NB4 (cell line): ENCODE results near the gene DAAM2.

Experiments
- DNase-seq: peaks from one replicate; pipeline ENCODE4 v3.0.0; 2010; ENCODE audit warnings: low read depth
- H3K4me3 ChIP-seq: one replicate; pipeline ENCODE4 v1.5.1; 2011; ENCODE audit warnings: mild to moderate bottlenecking, low read depth, low read length, moderate library complexity
- MYC ChIP-seq: IDR thresholded peaks from 2 replicates; pipeline ENCODE4 v1.6.1; 2011; ENCODE audit warnings: low read depth, low read length
- POLR2A ChIP-seq: IDR thresholded peaks from 2 replicates; pipeline ENCODE4 v1.6.1; 2011; ENCODE audit warnings: mild to moderate bottlenecking; ENCODE audit not compliant: insufficient read length; ENCODE audit errors: extremely low read depth
- TF ChIP-seq, protein P1 (sequence below): IDR thresholded peaks from one replicate; pipeline ENCODE4 v1.5.1; 2012; ENCODE audit warnings: low read depth, low read length
- TF ChIP-seq, protein P2 (sequence below): IDR thresholded peaks from 2 replicates; pipeline ENCODE4 v1.6.1; 2011; ENCODE audit warnings: low read depth, low read length

DAAM2 gene

DNA sequence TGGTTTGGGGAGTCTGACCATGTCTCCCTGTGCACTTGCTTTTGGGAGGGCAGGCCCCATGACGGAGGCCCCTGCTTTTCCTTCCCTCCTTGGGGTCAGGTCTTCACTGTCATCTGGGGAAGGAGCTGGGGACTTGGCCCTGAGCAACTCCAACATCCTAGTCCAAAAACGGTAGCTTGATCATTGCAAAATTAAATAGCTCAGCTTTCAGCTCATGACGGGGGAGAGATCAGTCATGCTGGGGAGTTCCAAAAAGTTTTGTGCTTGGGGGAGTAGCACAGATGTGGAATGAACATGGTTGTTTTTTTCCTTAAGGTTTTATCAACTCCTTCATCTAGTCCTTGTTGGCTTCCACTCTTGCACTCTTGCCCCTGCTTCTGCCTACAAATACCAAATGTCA lies 81.3 kb downstream of the DAAM2 start:
- H3K4me3 ChIP-seq = no peak overlapping the region
- DNase-seq = no peak
- TF ChIP-seq, protein P1, sequence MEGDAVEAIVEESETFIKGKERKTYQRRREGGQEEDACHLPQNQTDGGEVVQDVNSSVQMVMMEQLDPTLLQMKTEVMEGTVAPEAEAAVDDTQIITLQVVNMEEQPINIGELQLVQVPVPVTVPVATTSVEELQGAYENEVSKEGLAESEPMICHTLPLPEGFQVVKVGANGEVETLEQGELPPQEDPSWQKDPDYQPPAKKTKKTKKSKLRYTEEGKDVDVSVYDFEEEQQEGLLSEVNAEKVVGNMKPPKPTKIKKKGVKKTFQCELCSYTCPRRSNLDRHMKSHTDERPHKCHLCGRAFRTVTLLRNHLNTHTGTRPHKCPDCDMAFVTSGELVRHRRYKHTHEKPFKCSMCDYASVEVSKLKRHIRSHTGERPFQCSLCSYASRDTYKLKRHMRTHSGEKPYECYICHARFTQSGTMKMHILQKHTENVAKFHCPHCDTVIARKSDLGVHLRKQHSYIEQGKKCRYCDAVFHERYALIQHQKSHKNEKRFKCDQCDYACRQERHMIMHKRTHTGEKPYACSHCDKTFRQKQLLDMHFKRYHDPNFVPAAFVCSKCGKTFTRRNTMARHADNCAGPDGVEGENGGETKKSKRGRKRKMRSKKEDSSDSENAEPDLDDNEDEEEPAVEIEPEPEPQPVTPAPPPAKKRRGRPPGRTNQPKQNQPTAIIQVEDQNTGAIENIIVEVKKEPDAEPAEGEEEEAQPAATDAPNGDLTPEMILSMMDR = no peak
- TF ChIP-seq MYC (no peak), POLR2A (no peak)
- TF ChIP-seq, protein P2, sequence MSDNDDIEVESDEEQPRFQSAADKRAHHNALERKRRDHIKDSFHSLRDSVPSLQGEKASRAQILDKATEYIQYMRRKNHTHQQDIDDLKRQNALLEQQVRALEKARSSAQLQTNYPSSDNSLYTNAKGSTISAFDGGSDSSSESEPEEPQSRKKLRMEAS = no peak

DNA sequence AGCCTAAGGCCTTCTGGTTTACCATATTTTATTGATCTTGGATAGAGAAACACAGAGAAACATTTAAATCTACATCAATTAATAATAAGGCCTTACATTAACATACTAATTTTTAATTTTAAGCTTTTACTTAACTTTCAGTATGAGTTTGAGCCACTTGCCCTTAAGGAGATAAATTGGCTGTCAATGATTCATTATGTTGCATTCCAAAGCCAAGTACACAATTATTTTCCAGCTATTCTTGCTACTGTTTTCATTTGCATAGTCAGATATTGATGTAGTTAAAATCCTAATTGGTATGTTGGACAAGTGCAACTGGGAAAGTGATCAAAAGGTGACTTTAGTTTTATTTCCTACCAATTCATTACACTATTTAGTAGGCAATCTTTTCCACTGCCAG lies 83.9 kb downstream of the DAAM2 start:
- DNase-seq = no peak
- TF ChIP-seq MYC = no peak
- TF ChIP-seq, protein P1 = no peak
- TF ChIP-seq, protein P2 = no peak
- no peak for TF ChIP-seq POLR2A
- H3K4me3 ChIP-seq = no peak overlapping the region

DNA sequence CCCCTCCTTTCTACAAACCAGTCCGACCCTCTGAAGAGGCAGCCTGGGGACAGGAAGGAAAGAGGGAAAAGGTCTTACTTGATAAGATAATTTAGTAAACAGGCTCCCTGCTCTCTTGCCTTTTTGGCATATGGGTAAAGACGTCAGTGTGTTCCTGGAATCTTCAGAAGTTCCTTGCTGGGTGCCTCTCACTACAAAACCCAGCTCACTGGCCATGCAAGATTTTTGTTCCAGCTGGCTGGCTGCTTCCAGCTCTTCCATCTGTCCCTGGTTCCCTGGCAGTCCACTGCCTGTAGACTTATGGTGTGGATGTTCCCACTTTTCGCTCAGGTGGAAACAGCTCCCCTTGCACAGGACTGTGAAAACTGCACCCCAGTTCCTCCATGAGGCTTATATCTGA lies 84.7 kb downstream of the DAAM2 start:
- no peak for DNase-seq
- no peak overlapping the region for H3K4me3 ChIP-seq
- TF ChIP-seq, protein P2 = no peak
- TF ChIP-seq MYC = no peak
- TF ChIP-seq POLR2A = no peak
- TF ChIP-seq, protein P1 = no peak

DNA sequence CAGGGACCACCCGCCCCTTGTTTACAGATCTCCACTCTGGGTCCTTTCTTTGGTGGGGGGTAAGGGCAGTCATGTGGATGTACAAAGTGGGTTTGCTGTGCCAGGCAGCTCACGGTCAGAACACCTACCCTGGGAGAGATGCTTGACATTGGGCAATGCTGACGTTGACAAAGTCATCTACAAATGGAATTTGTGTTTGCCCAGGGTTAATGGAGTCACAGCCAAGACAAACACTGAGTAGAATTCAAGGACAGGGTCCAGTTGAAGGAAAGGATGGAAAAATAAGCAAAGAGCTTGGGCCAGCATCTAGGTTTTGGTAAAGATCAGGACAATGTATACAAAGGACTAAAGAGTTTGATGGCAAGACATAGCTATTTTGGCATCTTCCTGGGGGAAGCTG lies 87.4 kb downstream of the DAAM2 start:
- H3K4me3 ChIP-seq = no peak overlapping the region
- TF ChIP-seq, protein P2 = no peak
- TF ChIP-seq, protein P1 = no peak
- TF ChIP-seq POLR2A (no peak), MYC (no peak)
- DNase-seq = no peak

DNA sequence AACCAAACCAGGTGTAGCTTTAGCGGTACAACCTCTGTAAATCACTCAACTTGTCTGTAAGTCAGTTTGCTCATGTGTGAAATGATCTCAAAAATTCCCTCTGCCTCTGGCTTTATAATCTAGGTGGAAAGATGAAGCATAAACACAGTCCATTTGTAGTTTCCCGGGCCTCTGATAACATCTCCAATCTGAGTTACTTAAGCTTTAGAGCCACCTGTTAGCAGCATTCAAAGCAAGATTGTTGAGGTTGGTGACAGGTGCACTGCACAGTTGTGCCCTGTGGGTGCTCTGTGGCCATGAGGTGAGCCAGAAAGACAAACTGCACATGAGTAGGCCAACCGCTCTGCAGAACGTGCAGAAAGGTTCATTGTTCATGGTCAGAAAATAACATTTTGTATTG lies 88.4 kb downstream of the DAAM2 start:
- TF ChIP-seq, protein P2 = no peak
- TF ChIP-seq, protein P1 = no peak
- TF ChIP-seq MYC = no peak
- no peak for TF ChIP-seq POLR2A
- DNase-seq = no peak
- no peak overlapping the region for H3K4me3 ChIP-seq
